ENCODE data around the gene GRM7.

The GRM7 gene

DNA sequence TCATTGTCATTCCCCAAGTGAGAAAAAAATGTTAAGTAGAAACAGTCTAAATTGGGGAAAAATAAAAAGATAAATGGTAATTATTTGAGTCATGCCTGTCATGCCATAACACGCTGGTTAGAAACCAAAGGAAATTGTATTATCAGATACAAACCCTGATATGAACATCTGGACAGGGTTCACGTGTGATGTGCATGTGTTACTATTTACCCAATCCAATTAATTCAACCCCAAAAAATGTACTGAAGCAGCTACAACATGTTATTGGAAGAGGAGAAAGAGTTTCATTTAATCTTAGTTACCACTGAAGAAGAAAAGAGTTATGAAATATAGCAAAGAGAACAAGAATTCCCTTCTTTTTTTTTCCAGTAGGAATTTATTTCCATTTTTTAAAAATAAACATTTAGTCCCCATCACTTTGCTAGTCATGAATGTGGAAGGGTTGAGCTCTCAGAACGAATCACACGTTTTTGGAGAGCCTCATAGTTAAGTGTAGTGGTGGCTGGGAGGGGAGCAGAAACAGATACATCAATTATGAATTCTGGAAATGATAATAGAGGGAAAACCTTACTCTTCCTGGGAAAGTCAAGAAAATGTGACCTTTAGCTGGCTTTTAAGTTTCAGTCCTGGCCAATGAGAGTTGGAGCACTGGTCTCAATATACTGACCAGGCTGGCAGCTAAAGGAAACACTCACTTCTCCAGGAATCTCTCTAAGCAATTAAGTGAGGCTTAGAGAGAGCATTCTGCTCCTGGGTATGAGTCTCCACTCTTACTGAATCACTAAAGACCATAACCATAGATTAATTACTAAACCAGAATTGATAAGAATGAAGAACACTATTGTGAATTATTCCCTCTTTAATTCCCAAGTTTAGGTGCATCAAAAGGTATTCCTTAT, 796.5 kb downstream of the GRM7 start:
- CTCF ChIA-PET, result no interaction called here
- POLR2A ChIA-PET, result no interaction called here
- no peak for TF ChIP-seq ZNF391 (tag by site-specific recombination; IDR thresholded peaks at IDR 0.05; ENCODE audit: borderline replicate concordance, low read depth)
- no peak for TF ChIP-seq SALL2 (tag by site-specific recombination; IDR thresholded peaks at IDR 0.05; ENCODE audit: borderline replicate concordance)
- TF ChIP-seq, protein P1, sequence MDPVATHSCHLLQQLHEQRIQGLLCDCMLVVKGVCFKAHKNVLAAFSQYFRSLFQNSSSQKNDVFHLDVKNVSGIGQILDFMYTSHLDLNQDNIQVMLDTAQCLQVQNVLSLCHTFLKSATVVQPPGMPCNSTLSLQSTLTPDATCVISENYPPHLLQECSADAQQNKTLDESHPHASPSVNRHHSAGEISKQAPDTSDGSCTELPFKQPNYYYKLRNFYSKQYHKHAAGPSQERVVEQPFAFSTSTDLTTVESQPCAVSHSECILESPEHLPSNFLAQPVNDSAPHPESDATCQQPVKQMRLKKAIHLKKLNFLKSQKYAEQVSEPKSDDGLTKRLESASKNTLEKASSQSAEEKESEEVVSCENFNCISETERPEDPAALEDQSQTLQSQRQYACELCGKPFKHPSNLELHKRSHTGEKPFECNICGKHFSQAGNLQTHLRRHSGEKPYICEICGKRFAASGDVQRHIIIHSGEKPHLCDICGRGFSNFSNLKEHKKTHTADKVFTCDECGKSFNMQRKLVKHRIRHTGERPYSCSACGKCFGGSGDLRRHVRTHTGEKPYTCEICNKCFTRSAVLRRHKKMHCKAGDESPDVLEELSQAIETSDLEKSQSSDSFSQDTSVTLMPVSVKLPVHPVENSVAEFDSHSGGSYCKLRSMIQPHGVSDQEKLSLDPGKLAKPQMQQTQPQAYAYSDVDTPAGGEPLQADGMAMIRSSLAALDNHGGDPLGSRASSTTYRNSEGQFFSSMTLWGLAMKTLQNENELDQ (tag by site-specific recombination; IDR thresholded peaks at IDR 0.05; ENCODE audit: low read depth), result no peak
- TF ChIP-seq ZNF701 (tag by site-specific recombination; IDR thresholded peaks at IDR 0.05), result no peak
- TF ChIP-seq ZBTB17 (tag by site-specific recombination; IDR thresholded peaks at IDR 0.05), result no peak
- TF ChIP-seq, protein P2, sequence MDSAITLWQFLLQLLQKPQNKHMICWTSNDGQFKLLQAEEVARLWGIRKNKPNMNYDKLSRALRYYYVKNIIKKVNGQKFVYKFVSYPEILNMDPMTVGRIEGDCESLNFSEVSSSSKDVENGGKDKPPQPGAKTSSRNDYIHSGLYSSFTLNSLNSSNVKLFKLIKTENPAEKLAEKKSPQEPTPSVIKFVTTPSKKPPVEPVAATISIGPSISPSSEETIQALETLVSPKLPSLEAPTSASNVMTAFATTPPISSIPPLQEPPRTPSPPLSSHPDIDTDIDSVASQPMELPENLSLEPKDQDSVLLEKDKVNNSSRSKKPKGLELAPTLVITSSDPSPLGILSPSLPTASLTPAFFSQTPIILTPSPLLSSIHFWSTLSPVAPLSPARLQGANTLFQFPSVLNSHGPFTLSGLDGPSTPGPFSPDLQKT (IDR thresholded peaks at IDR 0.05; ENCODE audit: borderline replicate concordance, low read depth, low read length), result no peak
- no peak for TF ChIP-seq WT1 (tag by site-specific recombination; IDR thresholded peaks at IDR 0.05)
- no peak for TF ChIP-seq GFI1B (tag by site-specific recombination; IDR thresholded peaks at IDR 0.05)
- no peak for TF ChIP-seq ZNF18 (tag by site-specific recombination; IDR thresholded peaks at IDR 0.05)
- TF ChIP-seq KLF8 (tag by site-specific recombination; IDR thresholded peaks at IDR 0.05), result no peak
- no peak for TF ChIP-seq ZNF214 (tag by site-specific recombination; IDR thresholded peaks at IDR 0.05; ENCODE audit: borderline replicate concordance)
- TF ChIP-seq ZNF335 (tag by site-specific recombination; conservative IDR thresholded peaks at IDR 0.05), result no peak
- no peak for TF ChIP-seq ZBTB21 (tag by site-specific recombination; IDR thresholded peaks at IDR 0.05)

GRCh38 chr3:7658294-7658693, 797.4 kb downstream of the GRM7 start:
- POLR2A ChIA-PET, result no interaction called here

More for the DNA sequence above, 796.5 kb downstream of the GRM7 start:
- Histone ChIP-seq H3K36me3 (ENCODE audit: control insufficient read depth in 2 of 2, insufficient read depth in 1 of 2, low read length in 2 of 2) (no peaks in the 10 kb centered on the region), H3K9me3 (ENCODE audit: control insufficient read depth, insufficient read depth, low read depth, low read length) (no peaks in the 10 kb centered on the region), H3K4me3 (ENCODE audit: low read depth, low read length) (no peak overlapping the region), H3K27ac (ENCODE audit: extremely low read depth, low read depth, low read length) (no peak overlapping the region), H3K4me1 (ENCODE audit: control insufficient read depth, insufficient read depth, low read length) (no peaks in the 10 kb centered on the region)

More at GRCh38 chr3:7658294-7658693, 797.4 kb downstream of the GRM7 start:
- CTCF ChIA-PET, result no interaction called here
- Histone ChIP-seq H3K4me3 (ENCODE audit: low read depth, low read length) (no peak overlapping the region), H3K9me3 (ENCODE audit: control insufficient read depth, insufficient read depth, low read depth, low read length) (no peaks in the 10 kb centered on the region), H3K36me3 (ENCODE audit: control insufficient read depth in 2 of 2, insufficient read depth in 1 of 2, low read length in 2 of 2) (no peaks in the 10 kb centered on the region), H3K4me1 (ENCODE audit: control insufficient read depth, insufficient read depth, low read length) (no peaks in the 10 kb centered on the region), H3K27ac (ENCODE audit: extremely low read depth, low read depth, low read length) (no peak overlapping the region)
- TF ChIP-seq, protein P3, sequence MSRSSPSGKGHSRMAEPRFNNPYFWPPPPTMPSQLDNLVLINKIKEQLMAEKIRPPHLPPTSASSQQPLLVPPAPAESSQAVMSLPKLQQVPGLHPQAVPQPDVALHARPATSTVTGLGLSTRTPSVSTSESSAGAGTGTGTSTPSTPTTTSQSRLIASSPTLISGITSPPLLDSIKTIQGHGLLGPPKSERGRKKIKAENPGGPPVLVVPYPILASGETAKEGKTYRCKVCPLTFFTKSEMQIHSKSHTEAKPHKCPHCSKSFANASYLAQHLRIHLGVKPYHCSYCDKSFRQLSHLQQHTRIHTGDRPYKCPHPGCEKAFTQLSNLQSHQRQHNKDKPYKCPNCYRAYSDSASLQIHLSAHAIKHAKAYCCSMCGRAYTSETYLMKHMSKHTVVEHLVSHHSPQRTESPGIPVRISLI (tag by site-specific recombination; IDR thresholded peaks at IDR 0.05), result no peak
- no peak for TF ChIP-seq ZNF433 (tag by site-specific recombination; IDR thresholded peaks at IDR 0.05; ENCODE audit: low read depth)
